Activated T-helper 1 cell treated with anti-CD3 and anti-CD28 coated beads, Interleukin-12 subunit alpha, Interleukin-12 subunit beta, Interleukin-2, Interleukin-4 antibody, amounts not matched to agents 30 ng/mL and 10 ng/mL and 1 ng/mL, durations not matched to agents 14 hours and 24 hours and 36 hours (primary cell): ENCODE measurements around the gene CEP131. TPM values are rescaled to one million over a fixed set of nuclear protein-coding genes. Genes with fewer than 3 reads are reported as not detected.
A peak's percentile ranks its signal among the peaks of the same experiment; 100 is the strongest.

ENCODE experiments used
- DNase-seq: peaks from one replicate; pipeline ENCODE4 v3.0.0; 2021; ENCODE audit warnings: low spot score
- H3K27ac Mint-ChIP-seq: one replicate; pipeline ENCODE4 v1.8.0; 2021; ENCODE audit warnings: mild to moderate bottlenecking, mixed read lengths
- H3K27me3 Mint-ChIP-seq: one replicate; pipeline ENCODE4 v1.8.0; 2022; ENCODE audit warnings: mild to moderate bottlenecking, moderate library complexity, mixed read lengths; ENCODE audit not compliant: insufficient read depth
- H3K36me3 Mint-ChIP-seq: one replicate; pipeline ENCODE4 v1.8.0; 2021; ENCODE audit warnings: low read depth, mixed read lengths
- H3K4me1 Mint-ChIP-seq: one replicate; pipeline ENCODE4 v1.8.0; 2021; ENCODE audit warnings: low read depth, mixed read lengths
- H3K4me3 Mint-ChIP-seq: one replicate; pipeline ENCODE4 v1.8.0; 2021; ENCODE audit warnings: mild to moderate bottlenecking, moderate library complexity, mixed read lengths
- H3K9me3 Mint-ChIP-seq: one replicate; pipeline ENCODE4 v1.8.0; 2021; ENCODE audit warnings: mixed read lengths
- intact Hi-C: fragments of 100-400 bp; cut with micrococcal nuclease; formaldehyde crosslinking; loops from one replicate; pipeline ENCODE4 v1.15.1; 2024
- total RNA-seq: library from RNA; stranded (reverse); gene quantifications from 2 replicates; pipeline ENCODE4 v1.2.3, GENCODE V29; 2022

Gene CEP131
- total RNA-seq, 1 donor from 2014 or later: 17.5 TPM

DNA sequence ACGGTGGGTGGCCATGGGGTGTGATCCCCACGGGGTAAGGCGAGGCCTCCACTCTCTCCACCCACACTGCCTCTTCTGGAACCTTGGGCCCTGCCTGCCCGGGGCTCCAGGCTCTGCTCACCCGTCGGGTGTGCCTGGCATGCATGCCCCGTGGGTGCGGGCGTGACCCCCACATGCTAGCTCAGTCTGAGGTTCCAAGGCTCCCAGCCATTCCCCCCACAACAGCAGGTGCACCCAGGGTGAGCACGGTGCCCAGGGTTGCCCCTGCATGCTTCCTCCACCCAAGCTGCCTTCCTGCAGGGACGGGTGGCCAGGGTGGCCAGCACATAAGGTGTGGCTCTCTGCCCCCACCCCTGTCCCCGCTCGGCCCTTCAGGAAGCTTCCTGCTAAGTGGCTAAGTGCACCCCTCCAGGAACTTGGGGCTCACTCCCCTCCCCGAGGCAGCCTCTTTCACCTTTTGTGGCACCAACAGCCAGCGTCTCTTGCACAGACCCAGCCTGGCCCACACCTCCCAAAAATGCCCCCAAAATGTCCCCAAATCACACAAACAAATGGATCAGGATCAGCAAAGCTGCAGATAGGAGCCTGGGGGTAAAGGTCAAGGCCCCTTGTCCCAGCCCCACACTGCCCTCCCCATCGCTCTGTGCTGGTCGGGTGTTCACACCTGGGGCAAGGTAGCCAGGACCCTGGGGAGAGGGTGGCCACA lies 78.9 kb downstream of the CEP131 start:
- Mint-ChIP-seq H3K4me1 (no peaks in the 10 kb centered on the region), H3K27me3 (no peaks in the 10 kb centered on the region), H3K27ac (no peak overlapping the region), H3K9me3 (peaks cover 3% of the 10 kb centered on the region), H3K4me3 (no peak overlapping the region), H3K36me3 (no peaks in the 10 kb centered on the region)
- intact Hi-C loops: no loop called here
- no peak for DNase-seq

DNA sequence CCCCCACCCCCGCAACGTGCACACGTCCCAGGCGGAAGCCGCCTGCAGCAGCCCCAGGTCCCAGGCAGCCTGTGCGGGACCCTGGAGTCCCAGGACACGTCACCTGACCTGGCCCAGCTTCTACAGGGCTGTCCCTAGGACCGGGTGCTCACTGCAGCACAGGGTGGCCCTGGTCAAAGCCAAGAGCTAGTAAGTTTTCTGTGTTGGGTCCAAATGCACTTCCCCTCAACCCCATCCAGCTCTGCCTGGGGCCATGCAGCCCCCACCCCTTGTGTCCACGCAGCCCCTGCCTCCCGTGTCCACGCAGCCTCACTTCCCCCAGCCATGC lies 79.6 kb downstream of the CEP131 start:
- no peak overlapping the region for H3K27ac Mint-ChIP-seq
- H3K4me1 Mint-ChIP-seq: no peaks in the 10 kb centered on the region
- intact Hi-C loops: no loop called here
- H3K27me3 Mint-ChIP-seq: no peaks in the 10 kb centered on the region
- H3K9me3 Mint-ChIP-seq: peaks cover 10% of the 10 kb centered on the region
- DNase-seq: no peak
- no peak overlapping the region for H3K4me3 Mint-ChIP-seq
- H3K36me3 Mint-ChIP-seq: no peaks in the 10 kb centered on the region

DNA sequence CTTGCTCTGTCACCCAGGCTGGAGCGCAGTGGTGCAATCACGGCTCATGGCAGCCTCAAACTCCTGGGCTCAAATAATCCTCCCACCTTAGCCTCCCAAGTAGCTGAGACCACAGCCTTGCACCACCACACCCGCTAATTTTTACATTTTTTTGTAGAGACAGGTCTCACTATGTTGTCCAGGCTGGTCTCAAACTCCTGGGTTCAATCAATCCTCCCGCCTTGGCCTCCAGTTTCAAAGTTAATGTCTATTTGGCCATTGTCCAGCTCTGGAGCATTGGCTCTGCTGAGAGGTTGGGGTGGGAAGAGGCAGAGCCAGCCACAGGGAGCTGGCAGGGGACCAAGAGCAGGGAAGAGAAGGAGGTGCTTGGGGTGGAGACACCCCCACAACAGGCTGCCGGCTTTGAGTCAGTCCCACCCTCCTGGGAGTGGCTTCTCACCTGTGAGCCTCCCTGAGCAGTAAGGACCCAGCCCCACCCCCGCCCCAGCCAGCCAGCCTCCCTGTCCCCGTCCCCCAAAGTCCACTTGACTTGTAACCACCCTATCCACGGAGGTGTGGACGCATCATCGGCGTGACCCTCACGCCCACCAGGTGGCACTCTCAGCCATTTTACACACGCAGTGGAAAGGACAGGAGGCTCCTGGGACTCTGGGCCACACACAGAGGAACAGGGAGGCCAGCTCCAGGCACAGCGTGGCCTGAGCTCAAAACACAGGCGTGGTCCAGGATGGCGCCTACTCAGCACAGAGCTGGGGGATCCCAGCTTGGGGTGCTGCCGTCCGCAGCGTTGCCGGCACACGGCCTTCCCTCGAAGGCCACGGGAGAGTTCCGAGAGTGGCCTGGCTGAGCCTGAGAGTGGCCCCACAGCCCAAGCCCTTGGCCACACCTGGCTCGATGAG lies 80.2 kb downstream of the CEP131 start:
- Mint-ChIP-seq H3K4me3 (no peak overlapping the region), H3K27ac (no peak overlapping the region), H3K4me1 (no peaks in the 10 kb centered on the region), H3K27me3 (no peaks in the 10 kb centered on the region), H3K36me3 (no peaks in the 10 kb centered on the region), H3K9me3 (peaks cover 17% of the 10 kb centered on the region)
- DNase-seq: peak; percentile 34
- intact Hi-C loops: loop anchor here (1.0 kb wide), 1 partner anchor 99 kb away; no protein-coding TSS in a partner anchor

DNA sequence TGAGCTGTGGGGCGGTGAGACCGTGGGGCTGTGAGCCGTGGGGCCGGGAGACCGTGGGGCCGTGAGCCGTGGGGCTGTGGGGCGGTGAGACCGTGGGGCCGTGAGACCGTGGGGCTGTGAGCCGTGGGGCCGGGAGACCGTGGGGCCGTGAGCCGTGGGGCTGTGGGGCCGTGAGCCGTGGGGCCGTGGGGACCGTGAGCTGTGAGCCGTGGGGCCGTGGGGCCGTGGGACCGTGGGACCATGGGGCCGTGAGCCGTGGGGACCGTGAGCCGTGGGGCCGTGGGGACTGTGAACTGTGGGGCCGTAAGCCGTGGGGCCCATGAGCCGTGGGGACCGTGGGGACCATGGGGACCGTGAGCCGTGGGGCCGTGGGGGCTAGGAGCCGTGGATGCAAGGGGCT lies 82.1 kb downstream of the CEP131 start:
- Mint-ChIP-seq H3K4me3 (no peak overlapping the region), H3K27ac (no peak overlapping the region), H3K4me1 (no peaks in the 10 kb centered on the region), H3K27me3 (no peaks in the 10 kb centered on the region), H3K9me3 (peaks cover 19% of the 10 kb centered on the region), H3K36me3 (no peaks in the 10 kb centered on the region)
- no peak for DNase-seq
- intact Hi-C loops: no loop called here

DNA sequence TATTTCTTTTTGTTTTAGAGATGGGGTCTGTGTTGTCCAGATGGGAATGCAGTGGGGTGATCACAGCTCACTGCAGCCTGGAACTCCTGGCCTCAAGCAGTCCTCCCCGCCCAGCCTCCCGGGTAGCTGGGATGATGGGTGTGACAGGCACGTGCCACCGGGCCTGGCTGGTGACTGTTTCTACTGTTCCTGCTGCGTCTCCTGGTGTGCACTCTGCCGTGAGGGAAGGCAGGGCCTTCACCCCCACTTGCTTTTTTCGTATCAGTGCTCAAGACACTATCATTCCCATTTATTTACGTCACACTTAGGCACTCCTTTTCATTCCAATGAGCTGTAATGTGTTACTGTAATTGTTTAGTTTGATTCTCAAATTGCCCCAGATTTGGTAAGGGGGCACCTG lies 82.7 kb downstream of the CEP131 start:
- Mint-ChIP-seq H3K36me3 (no peaks in the 10 kb centered on the region), H3K27ac (no peak overlapping the region), H3K4me1 (no peaks in the 10 kb centered on the region), H3K9me3 (peaks cover 19% of the 10 kb centered on the region), H3K4me3 (no peak overlapping the region), H3K27me3 (no peaks in the 10 kb centered on the region)
- intact Hi-C loops: no loop called here
- no peak for DNase-seq

Other genes starting within 250 kb of the CEP131 start
- gene CHMP6, start 231.1 kb downstream of the CEP131 start, total RNA-seq: 36.6 and 43.5 TPM in 2 replicates
- gene BAIAP2, start 187.8 kb downstream of the CEP131 start, total RNA-seq: 4.3 and 5.8 TPM in 2 replicates
- not detected in 2 replicates for gene PVALEF, start 57.5 kb downstream of the CEP131 start, total RNA-seq
- gene AATK, start 56.7 kb downstream of the CEP131 start, total RNA-seq: 0.61 and 0.62 TPM in 2 replicates
- 37.7 and 41.0 TPM in 2 replicates for gene TEPSIN, start 16.1 kb upstream of the CEP131 start, total RNA-seq
- gene NDUFAF8, start 16.4 kb upstream of the CEP131 start, total RNA-seq: 71.9 and 78.3 TPM in 2 replicates
- 99.7 and 101 TPM in 2 replicates for gene SLC38A10, start 72.3 kb upstream of the CEP131 start, total RNA-seq
- 0.02 and 0.08 TPM in 2 replicates for gene BAHCC1, start 172.5 kb upstream of the CEP131 start, total RNA-seq